NCI-H2107 treated with DMSO at 0.1 percent for 48 hours (cell line): ENCODE results near the gene ANXA3.

ENCODE experiments used
- DNase-seq: peaks from one replicate; lab custom pipeline; 2025; ENCODE audit not compliant: unreplicated experiment; lab: John Stamatoyannopoulos, UW

The ANXA3 gene

GRCh38 chr4:78640714-78641113, 89.1 kb downstream of the ANXA3 start:
- no peak for DNase-seq

GRCh38 chr4:78642934-78643333, 91.4 kb downstream of the ANXA3 start:
- no peak for DNase-seq

GRCh38 chr4:78644063-78644691, 92.6 kb downstream of the ANXA3 start:
- DNase-seq, result no peak

GRCh38 chr4:78644744-78645330, 93.3 kb downstream of the ANXA3 start:
- DNase-seq, result peak; percentile 11

GRCh38 chr4:78645853-78646757, 94.5 kb downstream of the ANXA3 start:
- no peak for DNase-seq

- no peak for DNase-seq
Observed at GRCh38 chr4:78647272-78647671, 95.7 kb downstream of the ANXA3 start.

- DNase-seq, result no peak
Observed at GRCh38 chr4:78648640-78649363, 97.2 kb downstream of the ANXA3 start.

- DNase-seq, result no peak
Observed at GRCh38 chr4:78650106-78651024, 98.8 kb downstream of the ANXA3 start.

GRCh38 chr4:78651250-78651860, 99.8 kb downstream of the ANXA3 start:
- no peak for DNase-seq

GRCh38 chr4:78652282-78652876, 100.8 kb downstream of the ANXA3 start:
- peak; percentile 11 for DNase-seq

GRCh38 chr4:78653655-78654054, 102.1 kb downstream of the ANXA3 start:
- no peak for DNase-seq

GRCh38 chr4:78654807-78655206, 103.2 kb downstream of the ANXA3 start:
- DNase-seq, result no peak

GRCh38 chr4:78656968-78657445, 105.4 kb downstream of the ANXA3 start:
- DNase-seq, result no peak

GRCh38 chr4:78659264-78659663, 107.7 kb downstream of the ANXA3 start:
- no peak for DNase-seq

GRCh38 chr4:78659665-78660064, 108.1 kb downstream of the ANXA3 start:
- no peak for DNase-seq
